Thoracic aorta (tissue), 2 donors: Measurements from ENCODE around the gene SLC5A1. TPM values are rescaled to one million over a fixed set of nuclear protein-coding genes. Genes with fewer than 3 reads are reported as not detected.

ENCODE experiments used
- ATAC-seq: fragments of 150-250 bp; one replicate; pipeline ENCODE4 v1.8.0; 2017; ENCODE audit warnings: low read depth; ENCODE audit not compliant: insufficient number of reproducible peaks, low FRiP score
- DNase-seq: peaks from one replicate; pipeline ENCODE4 v3.0.0-alpha.2; 2020; ENCODE audit warnings: low spot score
- H3K27ac ChIP-seq, 2 donors: fragments of 200-600 bp; sonication (generic); 1 replicate in 1 of 2; 2 replicates in 1 of 2; pipeline ENCODE4 v1.5.1; 2016; ENCODE audit warnings: mild to moderate bottlenecking in 2 of 2, moderate library complexity in 2 of 2
- H3K27me3 ChIP-seq: fragments of 200-600 bp; sonication (generic); replicated peaks from 2 replicates; pipeline ENCODE4 v1.6.0; 2016; ENCODE audit warnings: mild to moderate bottlenecking; ENCODE audit not compliant: insufficient read depth
- H3K36me3 ChIP-seq: fragments of 200-600 bp; sonication (generic); one replicate; pipeline ENCODE4 v1.5.1; 2016
- H3K4me1 ChIP-seq, 2 donors: fragments of 200-600 bp; sonication (generic); 1 replicate in 1 of 2; 2 replicates in 1 of 2; pipeline versions ENCODE4 v1.5.1 to v1.6.0; 2016; ENCODE audit warnings: low read depth in 2 of 2, mild to moderate bottlenecking in 1 of 2; ENCODE audit not compliant: control insufficient read depth in 1 of 2
- H3K4me3 ChIP-seq: fragments of 200-600 bp; sonication (generic); 2 replicates; pipeline ENCODE4 v1.5.1; 2016; ENCODE audit warnings: mild to moderate bottlenecking
- H3K9me3 ChIP-seq: fragments of 200-600 bp; sonication (generic); 2 replicates; pipeline ENCODE4 v1.5.1; 2016
- CTCF ChIP-seq: fragments of 200-600 bp; sonication (generic); IDR thresholded peaks from one replicate; pipeline ENCODE4 v1.5.1; 2019; ENCODE audit warnings: antibody characterized with exemption
- total RNA-seq, 2 donors: library from RNA; depleted of rRNA; stranded (reverse); fragments of >200 nt; gene quantifications; one replicate each; pipeline versions ENCODE4 v1.1.0 to v1.2.3, GENCODE V29; 2016

SLC5A1 gene
- total RNA-seq, 2 donors from 2014 or later = not detected

DNA sequence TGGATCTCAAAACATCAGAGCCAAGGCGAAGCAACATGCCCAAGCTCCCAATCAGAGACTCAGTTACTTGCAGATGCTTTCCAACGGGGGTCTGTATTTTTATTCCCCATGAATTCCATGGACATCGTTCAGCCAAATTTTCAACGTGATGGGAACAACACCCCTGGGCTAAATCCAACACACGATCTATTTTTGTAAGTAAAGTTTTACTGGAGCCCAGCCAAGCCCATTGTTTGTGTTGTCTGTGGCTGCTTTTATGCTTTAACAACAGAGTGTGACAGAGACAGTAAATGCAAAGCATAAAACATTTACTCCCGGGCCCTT is 33.7 kb downstream of the SLC5A1 start:
- TF ChIP-seq CTCF = no peak
- H3K36me3 ChIP-seq = no peaks in the 10 kb centered on the region
- H3K27me3 ChIP-seq = no peaks in the 10 kb centered on the region
- no peak overlapping the region for H3K27ac ChIP-seq
- DNase-seq (no peak), ATAC-seq (no peak)
- no peak overlapping the region for H3K4me3 ChIP-seq
- no peaks in the 10 kb centered on the region for H3K9me3 ChIP-seq
- peaks cover 0 to 7% of the 10 kb centered on the region in 2 donors for H3K4me1 ChIP-seq

- no peak for ATAC-seq
- H3K36me3 ChIP-seq = no peaks in the 10 kb centered on the region
- no peak overlapping the region for H3K4me3 ChIP-seq
- no peak overlapping the region for H3K27ac ChIP-seq
- TF ChIP-seq CTCF = no peak
- no peaks in the 10 kb centered on the region for H3K9me3 ChIP-seq
- H3K27me3 ChIP-seq = no peaks in the 10 kb centered on the region
- peaks cover 0 to 7% of the 10 kb centered on the region in 2 donors for H3K4me1 ChIP-seq
- DNase-seq = no peak
These were observed 34.1 kb downstream of the SLC5A1 start for GRCh38 chr22:32077151-32077550.

- ATAC-seq = no peak
- Histone ChIP-seq H3K4me3 (no peak overlapping the region), H3K36me3 (no peaks in the 10 kb centered on the region), H3K4me1 (peaks cover 0 to 7% of the 10 kb centered on the region in 2 donors), H3K27me3 (no peaks in the 10 kb centered on the region), H3K9me3 (no peaks in the 10 kb centered on the region), H3K27ac (no peak overlapping the region)
- DNase-seq = no peak
- TF ChIP-seq CTCF = no peak
These were observed 36.3 kb downstream of the SLC5A1 start for GRCh38 chr22:32079130-32080089.

GRCh38 chr22:32080904-32081303 is 37.8 kb downstream of the SLC5A1 start:
- TF ChIP-seq CTCF = no peak
- no peak overlapping the region for H3K27ac ChIP-seq
- H3K9me3 ChIP-seq = no peaks in the 10 kb centered on the region
- DNase-seq = no peak
- H3K27me3 ChIP-seq = no peaks in the 10 kb centered on the region
- no peak for ATAC-seq
- peaks cover 0 to 7% of the 10 kb centered on the region in 2 donors for H3K4me1 ChIP-seq
- no peaks in the 10 kb centered on the region for H3K36me3 ChIP-seq
- no peak overlapping the region for H3K4me3 ChIP-seq

GRCh38 chr22:32082331-32082730 is 39.3 kb downstream of the SLC5A1 start:
- DNase-seq = no peak

More at GRCh38 chr22:32082331-32082730, 39.3 kb downstream of the SLC5A1 start:
- Histone ChIP-seq H3K27me3 (no peaks in the 10 kb centered on the region), H3K27ac (no peak overlapping the region), H3K36me3 (no peaks in the 10 kb centered on the region), H3K9me3 (no peaks in the 10 kb centered on the region), H3K4me1 (peaks cover 0 to 7% of the 10 kb centered on the region in 2 donors), H3K4me3 (no peak overlapping the region)
- TF ChIP-seq CTCF = no peak
- ATAC-seq = no peak
